Measurements from ENCODE around the gene PDIA2.

DNA sequence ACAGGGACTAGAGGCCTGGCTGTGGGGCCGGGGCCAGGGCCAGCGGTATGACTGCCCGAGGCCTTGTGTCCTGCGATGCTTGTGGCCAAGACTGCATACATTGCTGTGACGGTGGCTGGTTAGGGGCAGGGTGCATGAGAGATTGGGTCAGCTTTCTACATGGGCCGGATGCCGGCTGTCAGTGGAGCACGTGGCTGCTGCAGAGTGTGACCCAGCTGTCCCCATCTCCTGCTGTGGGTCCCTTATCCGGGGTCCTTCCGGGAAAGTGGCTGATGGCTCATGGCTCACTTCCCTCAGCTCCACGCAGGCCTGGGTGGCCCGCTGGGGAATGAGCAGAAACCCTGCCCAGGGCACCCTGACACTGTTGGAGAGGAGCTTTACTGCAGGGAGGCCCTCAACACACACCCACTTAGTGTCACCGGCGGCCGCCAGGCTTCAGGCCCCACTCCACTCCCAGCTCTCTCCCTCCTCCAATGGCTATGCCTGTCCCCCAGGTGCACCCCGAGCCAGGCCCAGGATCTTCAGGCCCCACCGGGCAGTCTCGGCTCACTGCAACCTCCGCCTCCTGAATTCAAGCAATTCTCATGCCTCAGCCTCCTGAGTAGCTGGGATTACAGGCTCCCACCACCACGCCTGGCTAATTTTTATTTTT, 6.4 kb upstream of the PDIA2 start:
- TF ChIP-seq POLR2A (IDR thresholded peaks at IDR 0.05), result no peak
- TF ChIP-seq, protein P1, sequence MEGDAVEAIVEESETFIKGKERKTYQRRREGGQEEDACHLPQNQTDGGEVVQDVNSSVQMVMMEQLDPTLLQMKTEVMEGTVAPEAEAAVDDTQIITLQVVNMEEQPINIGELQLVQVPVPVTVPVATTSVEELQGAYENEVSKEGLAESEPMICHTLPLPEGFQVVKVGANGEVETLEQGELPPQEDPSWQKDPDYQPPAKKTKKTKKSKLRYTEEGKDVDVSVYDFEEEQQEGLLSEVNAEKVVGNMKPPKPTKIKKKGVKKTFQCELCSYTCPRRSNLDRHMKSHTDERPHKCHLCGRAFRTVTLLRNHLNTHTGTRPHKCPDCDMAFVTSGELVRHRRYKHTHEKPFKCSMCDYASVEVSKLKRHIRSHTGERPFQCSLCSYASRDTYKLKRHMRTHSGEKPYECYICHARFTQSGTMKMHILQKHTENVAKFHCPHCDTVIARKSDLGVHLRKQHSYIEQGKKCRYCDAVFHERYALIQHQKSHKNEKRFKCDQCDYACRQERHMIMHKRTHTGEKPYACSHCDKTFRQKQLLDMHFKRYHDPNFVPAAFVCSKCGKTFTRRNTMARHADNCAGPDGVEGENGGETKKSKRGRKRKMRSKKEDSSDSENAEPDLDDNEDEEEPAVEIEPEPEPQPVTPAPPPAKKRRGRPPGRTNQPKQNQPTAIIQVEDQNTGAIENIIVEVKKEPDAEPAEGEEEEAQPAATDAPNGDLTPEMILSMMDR (IDR thresholded peaks at IDR 0.05), result no peak

Data from uterus (tissue), 2 donors.